ENCODE results near the gene IYD.
A peak's percentile ranks its signal among the peaks of the same experiment; 100 is the strongest.
"Not testable (repeated sequence)": the region's sequence is repeated elsewhere in the genome, so short reads cannot be mapped to it uniquely, and the experiment has no call there.

IYD gene

GRCh38 chr6:150352321-150353296 lies 16.2 kb upstream of the IYD start:
- DNase-seq (ENCODE audit: low read depth), result peak; percentile 39

GRCh38 chr6:150353445-150353844 lies 15.4 kb upstream of the IYD start:
- no peak for DNase-seq (ENCODE audit: low read depth)

- DNase-seq (ENCODE audit: low read depth), result no peak
These were observed 13.8 kb upstream of the IYD start for GRCh38 chr6:150354754-150355571.

GRCh38 chr6:150355932-150356331 lies 12.9 kb upstream of the IYD start:
- no peak for DNase-seq (ENCODE audit: low read depth)

- no peak for DNase-seq (ENCODE audit: low read depth)
These were observed 6.9 kb upstream of the IYD start for GRCh38 chr6:150361876-150362275.

GRCh38 chr6:150363733-150364132 lies 5.1 kb upstream of the IYD start:
- no peak for DNase-seq (ENCODE audit: low read depth)

GRCh38 chr6:150366118-150366778 lies 2.6 kb upstream of the IYD start:
- no peak for DNase-seq (ENCODE audit: low read depth)

GRCh38 chr6:150369408-150369807 lies 596 bp downstream of the IYD start:
- DNase-seq (ENCODE audit: low read depth), result no peak

GRCh38 chr6:150370112-150370511 lies 1.3 kb downstream of the IYD start:
- no peak for DNase-seq (ENCODE audit: low read depth)

- no peak for DNase-seq (ENCODE audit: low read depth)
These were observed 2.5 kb downstream of the IYD start for GRCh38 chr6:150371356-150371755.

- DNase-seq (ENCODE audit: low read depth), result no peak
These were observed 3.2 kb downstream of the IYD start for GRCh38 chr6:150372051-150372450.

- no peak for DNase-seq (ENCODE audit: low read depth)
These were observed 4.5 kb downstream of the IYD start for GRCh38 chr6:150373260-150373701.

- DNase-seq (ENCODE audit: low read depth), result not testable (repeated sequence)
These were observed 5.5 kb downstream of the IYD start for GRCh38 chr6:150374346-150374745.

GRCh38 chr6:150377211-150377781 lies 8.5 kb downstream of the IYD start:
- no peak for DNase-seq (ENCODE audit: low read depth)

GRCh38 chr6:150380256-150380655 lies 11.4 kb downstream of the IYD start:
- no peak for DNase-seq (ENCODE audit: low read depth)

GRCh38 chr6:150382171-150382570 lies 13.4 kb downstream of the IYD start:
- DNase-seq (ENCODE audit: low read depth), result no peak

- DNase-seq (ENCODE audit: low read depth), result no peak
These were observed 22.6 kb downstream of the IYD start for GRCh38 chr6:150391414-150391813.

- no peak for DNase-seq (ENCODE audit: low read depth)
These were observed 23.1 kb downstream of the IYD start for GRCh38 chr6:150391890-150392289.

- DNase-seq (ENCODE audit: low read depth), result no peak
These were observed 23.8 kb downstream of the IYD start for GRCh38 chr6:150392452-150393220.

GRCh38 chr6:150394053-150394898 lies 25.5 kb downstream of the IYD start:
- DNase-seq (ENCODE audit: low read depth), result no peak

Data from ELR (cell line).